IPS DF 6.9 (cell line): ENCODE data around the gene PPP1R17.

Experiments used
- DNase-seq: peaks from one replicate; pipeline ENCODE4 v3.0.0-alpha.2; 2013; ENCODE audit warnings: low read depth, low spot score
- H3K27ac ChIP-seq: one replicate; pipeline ENCODE4 v1.5.1; 2013; ENCODE audit warnings: low read length, control low read depth
- H3K27me3 ChIP-seq: 2 replicates; pipeline ENCODE4 v1.6.1; 2013; ENCODE audit warnings: mild to moderate bottlenecking, low read length; ENCODE audit not compliant: control insufficient read depth, insufficient read depth
- H3K36me3 ChIP-seq: 2 replicates; pipeline ENCODE4 v1.6.1; 2013; ENCODE audit warnings: low read length; ENCODE audit not compliant: control insufficient read depth, insufficient read depth
- H3K4me1 ChIP-seq: 2 replicates; pipeline ENCODE4 v1.6.1; 2013; ENCODE audit warnings: low read length; ENCODE audit not compliant: control insufficient read depth, insufficient read depth
- H3K4me3 ChIP-seq: 2 replicates; pipeline ENCODE4 v1.5.1; 2013; ENCODE audit warnings: mild to moderate bottlenecking, low read length
- H3K9me3 ChIP-seq: 2 replicates; pipeline ENCODE4 v1.6.1; 2013; ENCODE audit warnings: low read length, inconsistent platforms; ENCODE audit not compliant: control insufficient read depth, insufficient read depth
- WGBS: extraction: QIAGEN DNeasy Blood & Tissue Kit; methylation state at CpG from one replicate; pipeline ENCODE4 v1.1.7; 2013; ENCODE audit warnings: mixed read lengths, missing lambda C conversion rate; ENCODE audit not compliant: insufficient read length, insufficient coverage; 5-methylcytosine and 5-hydroxymethylcytosine counted together

PPP1R17 gene

DNA sequence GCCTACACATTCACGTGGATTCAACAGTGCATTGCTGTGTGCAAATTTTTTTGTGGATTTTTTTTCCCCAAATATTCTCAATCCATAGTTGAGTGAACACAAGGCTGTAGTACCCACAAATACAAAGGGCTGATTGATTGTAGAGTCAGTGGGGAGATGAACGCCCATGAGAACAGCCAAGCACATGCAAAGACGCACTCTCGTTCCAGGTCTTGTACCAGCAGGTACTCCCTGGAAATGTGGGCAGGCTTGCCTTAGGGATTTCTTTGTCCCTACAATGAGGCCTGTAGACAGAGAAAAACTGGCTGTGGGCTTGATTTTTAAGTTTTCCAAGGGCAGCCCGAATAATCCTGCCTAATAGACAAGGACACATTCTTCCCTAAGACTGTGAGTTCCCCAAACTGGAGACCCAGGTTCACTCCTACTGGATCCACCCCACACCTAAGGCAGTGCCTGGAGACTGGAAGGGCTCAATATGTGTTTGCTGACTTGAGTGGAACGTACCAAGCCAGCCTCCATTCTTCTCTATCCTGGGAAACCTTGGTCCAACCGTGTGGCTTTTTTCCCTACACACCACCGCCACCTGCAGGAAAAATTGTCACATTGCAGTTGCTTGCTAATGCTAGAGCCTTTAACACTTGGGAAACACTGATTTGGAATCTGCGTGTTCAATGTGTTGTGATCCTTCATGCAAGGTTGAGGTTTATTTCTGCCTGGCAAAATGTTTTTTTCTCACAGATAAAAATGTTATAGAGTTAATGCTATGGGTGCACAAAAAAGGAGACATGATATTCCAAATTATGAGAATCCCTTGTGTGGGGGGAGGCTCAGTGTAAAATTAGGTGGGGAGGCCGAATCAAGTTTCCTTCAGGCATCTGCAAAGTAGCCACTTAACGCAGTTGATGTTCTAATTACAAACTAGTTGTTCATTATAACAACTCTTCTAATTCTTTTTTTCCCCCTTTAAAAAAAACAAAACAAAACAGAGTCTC is 49.3 kb downstream of the PPP1R17 start:
- WGBS: no CpG with 5 or more reads among the region's 11 CpGs
- Histone ChIP-seq H3K36me3 (no peaks in the 10 kb centered on the region), H3K4me3 (no peak overlapping the region), H3K4me1 (no peaks in the 10 kb centered on the region), H3K27ac (no peak overlapping the region), H3K9me3 (no peaks in the 10 kb centered on the region), H3K27me3 (no peaks in the 10 kb centered on the region)
- DNase-seq: peak; percentile 68

DNA sequence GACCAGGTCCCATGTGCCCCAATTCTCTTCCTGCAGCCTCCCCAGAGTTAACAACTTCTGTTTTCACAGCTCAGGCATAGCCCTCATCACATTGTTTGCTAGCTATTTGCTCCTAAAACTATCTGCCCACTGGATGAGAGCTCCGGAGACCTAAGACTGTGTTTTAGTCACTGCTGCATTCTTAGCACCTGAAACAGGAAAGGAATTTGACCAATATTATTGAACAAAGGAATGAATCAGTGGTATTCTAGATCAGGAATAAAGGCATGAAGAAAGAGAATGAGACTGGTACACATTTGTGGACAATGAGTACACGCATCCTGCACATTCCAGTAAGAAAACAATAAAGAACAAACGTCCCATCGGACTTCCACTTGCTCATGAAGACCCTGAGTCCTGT is 54.8 kb downstream of the PPP1R17 start:
- no peaks in the 10 kb centered on the region for H3K36me3 ChIP-seq
- DNase-seq: no peak
- no peak overlapping the region for H3K27ac ChIP-seq
- no peak overlapping the region for H3K4me3 ChIP-seq
- no CpG with 5 or more reads among the region's 4 CpGs for WGBS
- no peaks in the 10 kb centered on the region for H3K9me3 ChIP-seq
- no peaks in the 10 kb centered on the region for H3K4me1 ChIP-seq
- H3K27me3 ChIP-seq: no peaks in the 10 kb centered on the region

- DNase-seq: no peak
- no peak overlapping the region for H3K27ac ChIP-seq
- no peaks in the 10 kb centered on the region for H3K27me3 ChIP-seq
- no peaks in the 10 kb centered on the region for H3K9me3 ChIP-seq
- H3K4me3 ChIP-seq: no peak overlapping the region
- no peaks in the 10 kb centered on the region for H3K4me1 ChIP-seq
- H3K36me3 ChIP-seq: no peaks in the 10 kb centered on the region
- WGBS: no CpG with 5 or more reads among the region's 4 CpGs
Observed at GRCh38 chr7:31744294-31744874, 57.4 kb downstream of the PPP1R17 start.

- no peaks in the 10 kb centered on the region for H3K4me1 ChIP-seq
- H3K4me3 ChIP-seq: no peak overlapping the region
- no peak overlapping the region for H3K27ac ChIP-seq
- H3K9me3 ChIP-seq: no peaks in the 10 kb centered on the region
- no peaks in the 10 kb centered on the region for H3K36me3 ChIP-seq
- DNase-seq: no peak
- H3K27me3 ChIP-seq: no peaks in the 10 kb centered on the region; the same call in 1 of the 2 replicates
Observed at GRCh38 chr7:31747553-31747952, 60.5 kb downstream of the PPP1R17 start.

DNA sequence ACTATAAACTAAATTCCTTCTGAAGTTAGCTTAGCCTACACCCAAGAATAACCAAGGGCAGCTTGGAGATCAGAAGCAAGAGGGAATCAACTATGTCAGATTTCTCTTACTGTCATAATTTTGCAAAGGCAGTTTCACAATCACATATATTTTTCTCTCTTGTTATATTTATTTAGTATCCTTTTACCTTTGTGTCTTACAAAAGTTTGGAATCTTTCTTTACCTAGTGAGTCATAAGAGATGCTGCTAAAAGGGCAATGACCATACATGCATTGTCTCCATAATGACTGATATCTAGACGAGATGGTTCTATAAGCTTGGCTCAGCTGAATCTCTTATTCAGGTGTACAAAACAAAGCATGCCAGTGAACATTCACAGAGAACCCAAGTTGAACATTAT is 61.1 kb downstream of the PPP1R17 start:
- no CpG with 5 or more reads among the region's 1 CpG for WGBS
- H3K9me3 ChIP-seq: no peaks in the 10 kb centered on the region
- DNase-seq: no peak
- H3K27me3 ChIP-seq: no peaks in the 10 kb centered on the region; the same call in 1 of the 2 replicates
- no peaks in the 10 kb centered on the region for H3K36me3 ChIP-seq
- H3K4me1 ChIP-seq: no peaks in the 10 kb centered on the region
- no peak overlapping the region for H3K4me3 ChIP-seq
- no peak overlapping the region for H3K27ac ChIP-seq

GRCh38 chr7:31751726-31752125 is 64.7 kb downstream of the PPP1R17 start:
- no peaks in the 10 kb centered on the region; the same call in 1 of the 2 replicates for H3K27me3 ChIP-seq
- no peak overlapping the region for H3K27ac ChIP-seq
- WGBS: no CpG with 5 or more reads among the region's 4 CpGs
- H3K9me3 ChIP-seq: no peaks in the 10 kb centered on the region
- H3K36me3 ChIP-seq: no peaks in the 10 kb centered on the region
- H3K4me1 ChIP-seq: no peaks in the 10 kb centered on the region
- DNase-seq: no peak
- H3K4me3 ChIP-seq: no peak overlapping the region
